Adrenal gland (tissue), 12 donors: ENCODE results near the gene CEP43. TPM values are rescaled to one million over a fixed set of nuclear protein-coding genes. Genes with fewer than 3 reads are reported as not detected.

Experiments used
- DNase-seq, 7 donors: peaks; one replicate each; pipeline ENCODE4 v3.0.0-alpha.2; 2019 to 2020
- H3K27ac ChIP-seq, 5 donors: fragments of 200-600 bp; sonication (generic) in 4 of 5; 1 replicate in 3 of 5; 2 replicates in 2 of 5; pipeline versions ENCODE4 v1.5.1 to v1.8.0; 2016 to 2020; ENCODE audit warnings: mild to moderate bottlenecking in 1 of 5
- H3K27me3 ChIP-seq: fragments of 200-600 bp; 2 replicates; pipeline ENCODE4 v1.8.0; 2021
- H3K36me3 ChIP-seq, 2 donors: fragments of 200-600 bp; replicated peaks in 1 of 2; 1 replicate in 1 of 2; 2 replicates in 1 of 2; pipeline versions ENCODE4 v1.5.1 to v1.8.0; 2018 to 2022
- H3K4me1 ChIP-seq, 2 donors: fragments of 200-600 bp; replicated peaks in 1 of 2; 1 replicate in 1 of 2; 2 replicates in 1 of 2; pipeline versions ENCODE4 v1.5.1 to v1.8.0; 2018 to 2021
- H3K4me3 ChIP-seq, 4 donors: fragments of 200-600 bp; sonication (generic) in 3 of 4; one replicate each; pipeline ENCODE4 v1.5.1; 2016 to 2018
- H3K9me3 ChIP-seq, 3 donors: fragments of 200-600 bp; sonication (generic) in 1 of 3; replicated peaks in 1 of 3; 1 replicate in 2 of 3; 2 replicates in 1 of 3; pipeline versions ENCODE4 v1.5.1 to v1.8.0; 2016 to 2021
- CTCF ChIP-seq, 6 experiments: fragments of 450-650 bp in 4 of 6; fragments of 200-600 bp in 2 of 6; sonication (generic) in 1 of 6; IDR thresholded peaks; 1 replicate in 5 of 6; 2 replicates in 1 of 6; pipeline versions ENCODE4 v1.5.1 to v1.8.0; 2016 to 2021; ENCODE audit warnings: antibody characterized with exemption in 6 of 6, mild to moderate bottlenecking in 2 of 6, moderate library complexity in 1 of 6
- POLR2A ChIP-seq, 2 donors: fragments of 450-650 bp; IDR thresholded peaks; one replicate each; pipeline ENCODE4 v1.6.1; 2017; ENCODE audit warnings: antibody characterized with exemption in 2 of 2, mild to moderate bottlenecking in 2 of 2, moderate library complexity in 1 of 2
- WGBS, 4 donors: extraction: QIAGEN DNeasy Blood & Tissue Kit in 2 of 4; methylation state at CpG; one replicate each; pipeline versions ENCODE4 v1.1.5 to v1.1.7; 2013 to 2017; 5-methylcytosine and 5-hydroxymethylcytosine counted together
- intact Hi-C, 2 donors: fragments of 100-400 bp; cut with DNase I; formaldehyde crosslinking; loops; one replicate each; pipeline versions ENCODE4 v1.14.1 to v1.15.0; 2022 to 2023
- polyA plus RNA-seq, 3 donors: library from polyadenylated mRNA; stranded (reverse); fragments of 200-250 nt in 2 of 3; fragments of 350-450 nt in 1 of 3; fragmentation: Illumina TruSeq in 1 of 3; extraction: RNeasy Lipid Tissue Mini Kit (QIAGEN cat#74804) in 1 of 3; gene quantifications; one replicate each; pipeline ENCODE4 v1.2.3, GENCODE V29; 2013 to 2014
- total RNA-seq, 9 donors: library from RNA; depleted of rRNA in 4 of 9; stranded (reverse); fragments of >200 nt in 4 of 9; fragments of 120-200 nt in 1 of 9; fragmentation: NEBNext Ultra II Directional in 1 of 9; extraction: Animal tissue kit (Norgen Biotek cat#: 25700) in 1 of 9; gene quantifications; one replicate each; pipeline versions ENCODE4 v1.1.0 to v1.2.4, GENCODE V29; 2013 to 2023
- donor health status: healthy with polysubstance abuse.
- donor health status: Bipolar disorder and iron deficiency.
- donor health status: DM: yes; HTN: yes; CAD: no.
- donor health status: DM: no; HTN: no; CAD: no.
- donor health status: DM: no; HTN: no; CAD: no.
- donor health status: DM: yes; HTN: yes; CAD: no.

The CEP43 gene
- total and polyA plus RNA-seq, 12 donors = 10.1 to 36.7 (median 16.6) TPM

- Histone ChIP-seq H3K27ac (no peak overlapping the region), H3K9me3 (no peaks in the 10 kb centered on the region), H3K4me1 (no peaks in the 10 kb centered on the region), H3K4me3 (no peak overlapping the region), H3K36me3 (peaks cover 0 to 26% of the 10 kb centered on the region in 2 donors), H3K27me3 (no peaks in the 10 kb centered on the region)
- 87 to 93% (median 90%) methylated on average over 3 of the region's 3 CpGs for WGBS, 4 donors
- no peak for DNase-seq
- intact Hi-C loops = no loop called here
- no peak for TF ChIP-seq CTCF (IDR thresholded peaks at IDR 0.05)
- TF ChIP-seq POLR2A (IDR thresholded peaks at IDR 0.05) = no peak
Observed at GRCh38 chr6:167037762-167038161, 38.6 kb downstream of the CEP43 start.

- WGBS, 4 donors = 84 to 90% (median 88%) methylated on average over 10 of the region's 10 CpGs
- intact Hi-C loops = no loop called here
Observed at GRCh38 chr6:167044696-167045095, 45.5 kb downstream of the CEP43 start.

GRCh38 chr6:167045828-167046580, 46.8 kb downstream of the CEP43 start:
- TF ChIP-seq POLR2A (IDR thresholded peaks at IDR 0.05) (no peak), CTCF (IDR thresholded peaks at IDR 0.05) (no peak)
- WGBS, 4 donors = 86 to 92% (median 90%) methylated on average over 6 of the region's 6 CpGs
- no peak for DNase-seq
- no peaks in the 10 kb centered on the region for H3K4me1 ChIP-seq
- no peak overlapping the region for H3K27ac ChIP-seq
- H3K4me3 ChIP-seq = no peak overlapping the region
- no peaks in the 10 kb centered on the region for H3K9me3 ChIP-seq
- H3K27me3 ChIP-seq = no peaks in the 10 kb centered on the region
- intact Hi-C loops = no loop called here
- no peaks in the 10 kb centered on the region for H3K36me3 ChIP-seq

More at GRCh38 chr6:167044696-167045095, 45.5 kb downstream of the CEP43 start:
- no peak overlapping the region for H3K27ac ChIP-seq
- no peak overlapping the region for H3K4me3 ChIP-seq
- TF ChIP-seq CTCF (IDR thresholded peaks at IDR 0.05) = no peak
- no peak for TF ChIP-seq POLR2A (IDR thresholded peaks at IDR 0.05)
- no peaks in the 10 kb centered on the region for H3K27me3 ChIP-seq
- no peaks in the 10 kb centered on the region for H3K36me3 ChIP-seq
- no peaks in the 10 kb centered on the region for H3K4me1 ChIP-seq
- no peaks in the 10 kb centered on the region for H3K9me3 ChIP-seq
- DNase-seq = no peak

- no peak for TF ChIP-seq CTCF (IDR thresholded peaks at IDR 0.05)
- TF ChIP-seq POLR2A (IDR thresholded peaks at IDR 0.05) = no peak
- H3K36me3 ChIP-seq = no peaks in the 10 kb centered on the region
- H3K27me3 ChIP-seq = no peaks in the 10 kb centered on the region
- intact Hi-C loops = no loop called here
- H3K27ac ChIP-seq = no peak overlapping the region
- H3K4me1 ChIP-seq = no peaks in the 10 kb centered on the region
- no peak for DNase-seq
- H3K4me3 ChIP-seq = no peak overlapping the region
- 82 to 92% (median 87%) methylated on average over 6 to 8 of the region's 8 CpGs for WGBS, 4 donors
- no peaks in the 10 kb centered on the region for H3K9me3 ChIP-seq
Observed at GRCh38 chr6:167046861-167047495, 47.8 kb downstream of the CEP43 start.
